Heart left ventricle (tissue), 13 donors: Measurements from ENCODE around the gene ESR2.

ENCODE experiments used
- POLR2A ChIP-seq, 2 donors: fragments of 450-650 bp; IDR thresholded peaks; one replicate each; pipeline ENCODE4 v1.6.1; 2017; ENCODE audit warnings: antibody characterized with exemption in 2 of 2, mild to moderate bottlenecking in 2 of 2, moderate library complexity in 2 of 2
- TF ChIP-seq, protein P1 (sequence below), 12 donors: fragments of 200-600 bp; sonication (generic) in 4 of 12; IDR thresholded peaks; one replicate each; pipeline versions ENCODE4 v1.5.0 to v1.8.0; 2018 to 2022; ENCODE audit warnings: antibody characterized with exemption in 12 of 12, mild to moderate bottlenecking in 5 of 12
- donor health status: ischemic (EF 13 %, LVEDD 7.1; RV severe dilation, severe dysfunction).
- donor health status: DM: no; HTN: yes; CAD: no.
- donor health status: DM: no; HTN: no; CAD: no.
- donor health status: ischemic (EF 25% LVEDD 6.9; RV normal size, moderate dysfunction).
- donor health status: ischemic (EF 25% LVEDD 5.7; RV mildly dilated, moderate dysfunction).
- donor health status: ischemic (EF 35%, LVEDD 5.7; RV mildly dilated, moderate dysfunction).
- donor health status: nonischemic (EF 11% LVEDD 7.7; RV severe dilation, severe dysfunction).
- donor health status: DM: yes; HTN: yes; CAD: no.
- donor health status: PGD.
- donor health status: ischemic (EF 29% LVEDD 5.4; RV normal size, mild dysfunction).
- donor health status: nonischemic (EF 23%, LVEDD 6.1; RV moderate dilation, normal function).

DNA sequence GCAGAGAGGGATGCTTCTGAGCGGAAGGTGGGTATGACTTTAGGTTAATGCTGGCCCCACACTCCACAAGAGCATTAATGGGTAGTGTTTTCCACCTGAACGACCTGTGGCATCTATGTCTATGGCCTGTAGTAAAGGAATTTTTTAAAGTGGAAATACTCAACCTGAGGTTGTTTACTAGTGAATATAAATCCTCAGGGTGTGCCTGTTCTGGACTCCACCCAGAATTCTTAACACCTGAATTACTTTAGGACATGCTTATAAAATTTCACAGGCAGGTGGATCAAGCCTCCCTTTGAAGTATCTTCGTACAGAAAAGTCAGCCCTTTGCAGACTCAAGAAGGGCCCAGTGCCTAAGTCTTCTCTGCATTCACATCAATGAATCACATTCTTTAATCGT, 196.1 kb downstream of the ESR2 start:
- TF ChIP-seq, protein P1, sequence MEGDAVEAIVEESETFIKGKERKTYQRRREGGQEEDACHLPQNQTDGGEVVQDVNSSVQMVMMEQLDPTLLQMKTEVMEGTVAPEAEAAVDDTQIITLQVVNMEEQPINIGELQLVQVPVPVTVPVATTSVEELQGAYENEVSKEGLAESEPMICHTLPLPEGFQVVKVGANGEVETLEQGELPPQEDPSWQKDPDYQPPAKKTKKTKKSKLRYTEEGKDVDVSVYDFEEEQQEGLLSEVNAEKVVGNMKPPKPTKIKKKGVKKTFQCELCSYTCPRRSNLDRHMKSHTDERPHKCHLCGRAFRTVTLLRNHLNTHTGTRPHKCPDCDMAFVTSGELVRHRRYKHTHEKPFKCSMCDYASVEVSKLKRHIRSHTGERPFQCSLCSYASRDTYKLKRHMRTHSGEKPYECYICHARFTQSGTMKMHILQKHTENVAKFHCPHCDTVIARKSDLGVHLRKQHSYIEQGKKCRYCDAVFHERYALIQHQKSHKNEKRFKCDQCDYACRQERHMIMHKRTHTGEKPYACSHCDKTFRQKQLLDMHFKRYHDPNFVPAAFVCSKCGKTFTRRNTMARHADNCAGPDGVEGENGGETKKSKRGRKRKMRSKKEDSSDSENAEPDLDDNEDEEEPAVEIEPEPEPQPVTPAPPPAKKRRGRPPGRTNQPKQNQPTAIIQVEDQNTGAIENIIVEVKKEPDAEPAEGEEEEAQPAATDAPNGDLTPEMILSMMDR (IDR thresholded peaks at IDR 0.05) = no peak
- TF ChIP-seq POLR2A (IDR thresholded peaks at IDR 0.05) = no peak
